SK-N-SH (cell line): ENCODE results near the gene SLX4IP. TPM values are rescaled to one million over a fixed set of nuclear protein-coding genes. Genes with fewer than 3 reads are reported as not detected.

Source experiments
- CTCF ChIA-PET: fragments of 300-600, 350-600 bp; formaldehyde crosslinking; extraction: SDS; loops from one replicate; lab custom pipeline; 2021; lab: Yijun Ruan, JAX
- POLR2A ChIA-PET: fragments of 350-600 bp; sonication (Branson Sonifier 250); formaldehyde crosslinking; extraction: SDS; loops from one replicate; lab custom pipeline; 2020; ENCODE audit warnings: antibody characterized with exemption, inconsistent platforms; lab: Yijun Ruan, JAX
- DNase-seq: peaks from one replicate; pipeline ENCODE4 v3.0.0; 2012
- H2AFZ ChIP-seq: fragments of 200-600 bp; sonication (generic); 2 replicates; pipeline ENCODE4 v1.8.1; 2016; ENCODE audit warnings: antibody characterized with exemption, mild to moderate bottlenecking, low read depth
- H3F3A ChIP-seq: fragments of 200-600 bp; sonication (generic); replicated peaks from 2 replicates; pipeline ENCODE3; 2016; ENCODE audit warnings: antibody characterized with exemption, mild to moderate bottlenecking; ENCODE audit not compliant: insufficient read depth
- H3K27ac ChIP-seq, 2 experiments: fragments of 200-500 bp in 1 of 2; fragments of 200-600 bp in 1 of 2; sonication (Bioruptor generic) in 1 of 2; sonication (generic), shearing (Covaris generic) in 1 of 2; 2 replicates each; pipeline versions ENCODE4 v1.5.1 to v1.6.1; 2014 to 2016; ENCODE audit warnings: low read depth in 2 of 2, inconsistent platforms in 1 of 2, low read length in 1 of 2, mild to moderate bottlenecking in 1 of 2, mixed read lengths in 1 of 2
- H3K27me3 ChIP-seq: fragments of 200-600 bp; sonication (generic), shearing (Covaris generic); 2 replicates; pipeline ENCODE4 v1.6.1; 2016; ENCODE audit warnings: mixed run types; ENCODE audit not compliant: insufficient read depth
- H3K36me3 ChIP-seq, 2 experiments: fragments of 200-500 bp in 1 of 2; fragments of 200-600 bp in 1 of 2; sonication (Bioruptor generic) in 1 of 2; sonication (generic) in 1 of 2; replicated peaks in 1 of 2; 2 replicates each; pipeline versions ENCODE3 to v1.5.1; 2014 to 2016; ENCODE audit warnings: low read length in 1 of 2, mild to moderate bottlenecking in 1 of 2; ENCODE audit not compliant: insufficient read depth in 2 of 2, control insufficient read depth in 1 of 2
- H3K4me1 ChIP-seq, 2 experiments: fragments of 200-500 bp in 1 of 2; fragments of 200-600 bp in 1 of 2; sonication (Bioruptor generic) in 1 of 2; sonication (generic), shearing (Covaris generic) in 1 of 2; 2 replicates each; pipeline versions ENCODE4 v1.5.1 to v1.6.1; 2014 to 2016; ENCODE audit warnings: low read depth in 1 of 2, low read length in 1 of 2, mixed run types in 1 of 2; ENCODE audit not compliant: insufficient read depth in 2 of 2, control insufficient read depth in 1 of 2
- H3K4me2 ChIP-seq: fragments of 200-600 bp; sonication (generic), shearing (Covaris generic); 2 replicates; pipeline ENCODE4 v1.6.1; 2017; ENCODE audit warnings: mixed run types
- H3K4me3 ChIP-seq, 2 experiments: fragments of 200-500 bp in 1 of 2; fragments of 200-600 bp in 1 of 2; sonication (Bioruptor generic) in 1 of 2; sonication (generic), shearing (Covaris generic) in 1 of 2; 2 replicates each; pipeline versions ENCODE4 v1.5.1 to v1.8.1; 2014 to 2016; ENCODE audit warnings: low read depth in 2 of 2, inconsistent platforms in 1 of 2, low read length in 1 of 2, mild to moderate bottlenecking in 1 of 2, mixed read lengths in 1 of 2, moderate library complexity in 1 of 2
- H3K79me2 ChIP-seq: fragments of 200-600 bp; sonication (generic); 2 replicates; pipeline ENCODE4 v1.8.1; 2017; ENCODE audit warnings: mild to moderate bottlenecking; ENCODE audit not compliant: insufficient read depth
- H3K9ac ChIP-seq: fragments of 200-600 bp; sonication (generic); 2 replicates; pipeline ENCODE4 v1.6.1; 2017; ENCODE audit warnings: mixed run types
- H3K9me2 ChIP-seq: fragments of 200-600 bp; sonication (generic); 2 replicates; pipeline ENCODE4 v1.6.1; 2017; ENCODE audit warnings: mixed run types
- H3K9me3 ChIP-seq: fragments of 200-600 bp; sonication (generic); 2 replicates; pipeline ENCODE4 v1.6.1; 2017; ENCODE audit warnings: mixed run types, mild to moderate bottlenecking, moderate library complexity
- H4K20me1 ChIP-seq: fragments of 200-600 bp; sonication (generic); 2 replicates; pipeline ENCODE4 v1.6.1; 2017; ENCODE audit warnings: mild to moderate bottlenecking, mixed run types; ENCODE audit not compliant: insufficient read depth
- FOSL2 ChIP-seq: IDR thresholded peaks from 2 replicates; pipeline ENCODE4 v1.4.0; 2012; ENCODE audit warnings: low read depth, mild to moderate bottlenecking, moderate library complexity, borderline replicate concordance
- FOXJ3 ChIP-seq: sonication (generic); formaldehyde crosslinking; IDR thresholded peaks from 2 replicates; pipeline ENCODE4 v1.5.1; 2020; ENCODE audit warnings: mild to moderate bottlenecking, missing genetic modification reagents
- FOXM1 ChIP-seq: IDR thresholded peaks from 2 replicates; pipeline ENCODE4 v1.4.0; 2012; ENCODE audit warnings: low read depth, mild to moderate bottlenecking
- GATA2 ChIP-seq: sonication (generic); formaldehyde crosslinking; IDR thresholded peaks from 2 replicates; pipeline ENCODE4 v1.5.0; 2020; ENCODE audit warnings: mild to moderate bottlenecking, missing genetic modification reagents
- JUND ChIP-seq: IDR thresholded peaks from 2 replicates; pipeline ENCODE4 v1.4.0; 2012
- MEF2A ChIP-seq: IDR thresholded peaks from 2 replicates; pipeline ENCODE4 v1.4.0; 2012; ENCODE audit warnings: low read depth, borderline replicate concordance
- NFIC ChIP-seq: IDR thresholded peaks from 2 replicates; pipeline ENCODE4 v1.4.0; 2012; ENCODE audit warnings: borderline replicate concordance
- RFX5 ChIP-seq: IDR thresholded peaks from 2 replicates; pipeline ENCODE4 v1.6.1; 2012; ENCODE audit warnings: mild to moderate bottlenecking, improper control_type of control experiment, low read length
- RXRA ChIP-seq: IDR thresholded peaks from 2 replicates; pipeline ENCODE4 v1.4.0; 2012; ENCODE audit warnings: low read depth, mild to moderate bottlenecking, borderline replicate concordance
- SIN3A ChIP-seq: IDR thresholded peaks from 2 replicates; pipeline ENCODE4 v1.6.1; 2012; ENCODE audit warnings: low read depth, mild to moderate bottlenecking, low read length, moderate library complexity, borderline replicate concordance
- TAF1 ChIP-seq: IDR thresholded peaks from 2 replicates; pipeline ENCODE4 v1.6.1; 2012; ENCODE audit warnings: low read depth, mild to moderate bottlenecking, low read length, moderate library complexity, borderline replicate concordance
- TEAD4 ChIP-seq: IDR thresholded peaks from 2 replicates; pipeline ENCODE4 v1.4.0; 2012; ENCODE audit warnings: mild to moderate bottlenecking, borderline replicate concordance; ENCODE audit not compliant: insufficient read depth
- WGBS: methylation state at CpG from one replicate; pipeline ENCODE4 v1.1.6; 2017; ENCODE audit warnings: low lambda C conversion rate; 5-methylcytosine and 5-hydroxymethylcytosine counted together
- polyA plus RNA-seq, 3 experiments: library from polyadenylated mRNA; depleted of rRNA; stranded (reverse); fragments of >200 nt; gene quantifications; 2 replicates each; pipeline ENCODE4 v1.2.3, GENCODE V29; 2012
- TF ChIP-seq, protein P1 (sequence below): IDR thresholded peaks from 2 replicates; pipeline ENCODE4 v1.4.0; 2012; ENCODE audit warnings: low read depth, borderline replicate concordance
- TF ChIP-seq, protein P2 (sequence below): IDR thresholded peaks from 2 replicates; pipeline ENCODE4 v1.4.0; 2012; ENCODE audit warnings: low read depth, borderline replicate concordance
- TF ChIP-seq, protein P3 (sequence below): IDR thresholded peaks from 2 replicates; pipeline ENCODE4; 2012

SLX4IP gene
- polyA plus RNA-seq, 1 of the 3 experiments (the other 2 are of a cell fraction): 1.3 TPM

GRCh38 chr20:10646006-10646405 is 210.9 kb downstream of the SLX4IP start:
- WGBS: 100% methylated on average over 4 of the region's 4 CpGs
- no peak overlapping the region for H2AFZ ChIP-seq
- ChIA-PET CTCF (interaction anchor here (0.5 to 1.1 kb wide), 2 partner anchors 25 to 114 kb away, joined by 3 read pairs; no protein-coding TSS in a partner anchor), POLR2A (no interaction called here)
- peaks cover 21% of the 10 kb centered on the region for H3F3A ChIP-seq
- H3K79me2 ChIP-seq: peaks cover 11% of the 10 kb centered on the region; the same call in 1 of the 2 replicates
- H3K9me2 ChIP-seq: no peaks in the 10 kb centered on the region
- peaks cover 12 to 61% of the 10 kb centered on the region in 2 experiments; a peak in 3 of 4 replicates for H3K4me1 ChIP-seq
- no peaks in the 10 kb centered on the region for H3K9me3 ChIP-seq
- no peak for DNase-seq
- peak overlapping the region in 1 of 2 experiments; percentile 19; a peak in 1 of 4 replicates for H3K27ac ChIP-seq
- TF ChIP-seq MEF2A (no peak), FOXM1 (no peak), TEAD4 (no peak), FOXJ3 (CRISPR knock-in tag) (no peak), RFX5 (no peak), NFIC (no peak), TAF1 (no peak), SIN3A (no peak), RXRA (no peak), JUND (no peak)
- TF ChIP-seq, protein P1, sequence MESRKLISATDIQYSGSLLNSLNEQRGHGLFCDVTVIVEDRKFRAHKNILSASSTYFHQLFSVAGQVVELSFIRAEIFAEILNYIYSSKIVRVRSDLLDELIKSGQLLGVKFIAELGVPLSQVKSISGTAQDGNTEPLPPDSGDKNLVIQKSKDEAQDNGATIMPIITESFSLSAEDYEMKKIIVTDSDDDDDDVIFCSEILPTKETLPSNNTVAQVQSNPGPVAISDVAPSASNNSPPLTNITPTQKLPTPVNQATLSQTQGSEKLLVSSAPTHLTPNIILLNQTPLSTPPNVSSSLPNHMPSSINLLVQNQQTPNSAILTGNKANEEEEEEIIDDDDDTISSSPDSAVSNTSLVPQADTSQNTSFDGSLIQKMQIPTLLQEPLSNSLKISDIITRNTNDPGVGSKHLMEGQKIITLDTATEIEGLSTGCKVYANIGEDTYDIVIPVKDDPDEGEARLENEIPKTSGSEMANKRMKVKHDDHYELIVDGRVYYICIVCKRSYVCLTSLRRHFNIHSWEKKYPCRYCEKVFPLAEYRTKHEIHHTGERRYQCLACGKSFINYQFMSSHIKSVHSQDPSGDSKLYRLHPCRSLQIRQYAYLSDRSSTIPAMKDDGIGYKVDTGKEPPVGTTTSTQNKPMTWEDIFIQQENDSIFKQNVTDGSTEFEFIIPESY: no peak
- TF ChIP-seq, protein P2, sequence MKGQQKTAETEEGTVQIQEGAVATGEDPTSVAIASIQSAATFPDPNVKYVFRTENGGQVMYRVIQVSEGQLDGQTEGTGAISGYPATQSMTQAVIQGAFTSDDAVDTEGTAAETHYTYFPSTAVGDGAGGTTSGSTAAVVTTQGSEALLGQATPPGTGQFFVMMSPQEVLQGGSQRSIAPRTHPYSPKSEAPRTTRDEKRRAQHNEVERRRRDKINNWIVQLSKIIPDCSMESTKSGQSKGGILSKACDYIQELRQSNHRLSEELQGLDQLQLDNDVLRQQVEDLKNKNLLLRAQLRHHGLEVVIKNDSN: no peak
- TF ChIP-seq, protein P3, sequence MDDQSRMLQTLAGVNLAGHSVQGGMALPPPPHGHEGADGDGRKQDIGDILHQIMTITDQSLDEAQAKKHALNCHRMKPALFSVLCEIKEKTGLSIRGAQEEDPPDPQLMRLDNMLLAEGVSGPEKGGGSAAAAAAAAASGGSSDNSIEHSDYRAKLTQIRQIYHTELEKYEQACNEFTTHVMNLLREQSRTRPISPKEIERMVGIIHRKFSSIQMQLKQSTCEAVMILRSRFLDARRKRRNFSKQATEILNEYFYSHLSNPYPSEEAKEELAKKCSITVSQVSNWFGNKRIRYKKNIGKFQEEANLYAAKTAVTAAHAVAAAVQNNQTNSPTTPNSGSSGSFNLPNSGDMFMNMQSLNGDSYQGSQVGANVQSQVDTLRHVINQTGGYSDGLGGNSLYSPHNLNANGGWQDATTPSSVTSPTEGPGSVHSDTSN: no peak
- H3K4me2 ChIP-seq: no peak overlapping the region
- H3K4me3 ChIP-seq: no peak overlapping the region
- H4K20me1 ChIP-seq: no peaks in the 10 kb centered on the region
- H3K9ac ChIP-seq: no peak overlapping the region
- H3K27me3 ChIP-seq: no peaks in the 10 kb centered on the region
- H3K36me3 ChIP-seq: peaks cover 47 to 94% of the 10 kb centered on the region in 2 experiments

DNA sequence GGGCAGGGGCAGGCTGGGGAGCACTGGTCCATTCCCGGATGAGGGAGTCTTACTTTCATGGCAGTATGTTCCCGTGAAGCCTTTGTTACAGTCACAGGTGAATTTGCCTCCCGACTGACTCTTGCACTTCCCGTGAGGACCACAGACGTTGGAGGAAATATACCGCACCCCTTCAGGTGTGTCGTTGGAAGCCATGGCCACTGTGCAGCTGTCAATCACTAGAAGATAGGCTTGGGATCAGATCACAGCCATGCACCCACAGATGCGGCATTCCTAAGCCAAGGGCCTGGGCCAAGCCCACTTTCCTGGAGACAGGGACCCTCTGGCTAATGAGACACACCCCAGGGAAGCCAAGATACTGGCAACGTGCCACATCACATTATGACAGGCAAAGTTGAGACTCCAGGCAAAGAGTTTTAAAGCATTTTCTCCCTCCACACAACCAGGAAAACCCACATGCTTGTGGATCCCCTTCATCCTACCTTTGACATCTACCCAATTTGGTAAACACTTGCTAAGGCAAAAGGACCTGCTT is 211.8 kb downstream of the SLX4IP start:
- no peak overlapping the region for H3K4me2 ChIP-seq
- no peak for DNase-seq
- no peaks in the 10 kb centered on the region for H3K9me3 ChIP-seq
- H4K20me1 ChIP-seq: peaks cover 4% of the 10 kb centered on the region; the same call in 1 of the 2 replicates
- peaks cover 19% of the 10 kb centered on the region for H3K79me2 ChIP-seq
- POLR2A ChIA-PET: no interaction called here
- H3K4me1 ChIP-seq: peaks cover 20 to 63% of the 10 kb centered on the region in 2 experiments
- peaks cover 38 to 92% of the 10 kb centered on the region in 2 experiments for H3K36me3 ChIP-seq
- no peak overlapping the region for H3K9ac ChIP-seq
- H3K27ac ChIP-seq: no peak overlapping the region
- CTCF ChIA-PET: no interaction called here
- H3K4me3 ChIP-seq: no peak overlapping the region; a peak in 1 of 4 replicates
- H2AFZ ChIP-seq: no peak overlapping the region
- 90% methylated on average over 7 of the region's 9 CpGs for whole genome bisulfite sequencing
- H3K27me3 ChIP-seq: no peaks in the 10 kb centered on the region
- TF ChIP-seq TAF1 (no peak), GATA2 (no peak), FOSL2 (no peak)
- TF ChIP-seq, protein P1: no peak
- TF ChIP-seq, all 33 proteins: peak for 0
- peaks cover 20% of the 10 kb centered on the region for H3F3A ChIP-seq
- H3K9me2 ChIP-seq: no peaks in the 10 kb centered on the region
